Measurements from ENCODE around the gene TFDP1.

The TFDP1 gene, protein sequence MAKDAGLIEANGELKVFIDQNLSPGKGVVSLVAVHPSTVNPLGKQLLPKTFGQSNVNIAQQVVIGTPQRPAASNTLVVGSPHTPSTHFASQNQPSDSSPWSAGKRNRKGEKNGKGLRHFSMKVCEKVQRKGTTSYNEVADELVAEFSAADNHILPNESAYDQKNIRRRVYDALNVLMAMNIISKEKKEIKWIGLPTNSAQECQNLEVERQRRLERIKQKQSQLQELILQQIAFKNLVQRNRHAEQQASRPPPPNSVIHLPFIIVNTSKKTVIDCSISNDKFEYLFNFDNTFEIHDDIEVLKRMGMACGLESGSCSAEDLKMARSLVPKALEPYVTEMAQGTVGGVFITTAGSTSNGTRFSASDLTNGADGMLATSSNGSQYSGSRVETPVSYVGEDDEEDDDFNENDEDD

DNA sequence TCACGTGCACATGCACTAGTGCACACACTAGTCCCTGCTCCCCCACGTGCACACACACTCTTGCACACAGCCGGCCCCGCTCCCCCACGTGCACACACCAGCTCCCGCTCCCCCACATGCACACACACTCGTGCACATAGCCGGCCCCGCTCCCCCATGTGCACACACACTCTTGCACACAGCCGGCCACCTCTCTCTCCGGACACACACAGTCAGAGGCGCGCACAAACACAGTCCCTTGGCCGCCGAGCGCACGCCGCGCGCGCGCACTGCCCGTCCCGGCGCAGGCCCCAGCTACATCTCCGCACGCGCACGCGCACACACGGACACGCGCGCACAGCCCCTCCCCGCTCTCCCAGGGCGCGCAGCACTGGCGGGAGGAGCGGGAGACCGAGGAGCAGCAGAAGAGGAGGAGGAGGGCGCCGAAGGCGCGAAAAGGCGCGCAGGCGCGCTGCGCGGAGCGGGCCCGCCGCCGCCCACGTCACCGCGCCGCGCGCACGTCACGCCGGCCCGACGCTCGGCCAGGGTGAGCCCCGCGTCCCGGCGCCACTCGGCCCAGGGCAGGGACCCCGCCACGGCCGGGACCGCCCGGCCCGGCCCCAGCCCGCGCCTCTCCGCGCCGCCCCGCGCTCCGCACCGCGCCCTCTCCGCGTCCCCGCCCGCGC lies at the start of gene TFDP1:
TFDP1 (plus strand) TSS at position 549 of the 665 bp plus-strand sequence. CDS start 1,085 bp downstream, outside the sequence.
- peak; percentile 54 for DNase-seq (ENCODE audit: low read depth)

DNA sequence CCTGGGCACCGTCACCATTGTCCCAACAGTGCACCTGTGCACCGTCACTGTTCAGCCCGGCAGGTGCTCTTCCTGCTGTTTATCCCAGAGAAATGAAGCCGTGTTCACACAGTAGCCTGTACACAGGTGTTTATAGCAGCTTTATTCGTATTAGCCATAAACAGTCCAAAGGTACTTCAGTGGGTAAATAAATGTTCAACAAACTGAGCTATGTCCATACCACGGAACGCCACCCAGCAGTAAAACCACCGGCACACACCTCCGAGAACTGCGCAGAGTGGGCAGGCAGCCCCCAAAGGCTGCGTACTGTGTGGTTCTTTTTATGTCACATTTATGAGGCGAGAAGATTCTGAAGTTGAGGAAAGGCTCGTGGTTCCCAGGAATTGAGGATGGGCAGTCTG lies 49.2 kb upstream of the TFDP1 start:
- DNase-seq (ENCODE audit: low read depth): no peak

DNA sequence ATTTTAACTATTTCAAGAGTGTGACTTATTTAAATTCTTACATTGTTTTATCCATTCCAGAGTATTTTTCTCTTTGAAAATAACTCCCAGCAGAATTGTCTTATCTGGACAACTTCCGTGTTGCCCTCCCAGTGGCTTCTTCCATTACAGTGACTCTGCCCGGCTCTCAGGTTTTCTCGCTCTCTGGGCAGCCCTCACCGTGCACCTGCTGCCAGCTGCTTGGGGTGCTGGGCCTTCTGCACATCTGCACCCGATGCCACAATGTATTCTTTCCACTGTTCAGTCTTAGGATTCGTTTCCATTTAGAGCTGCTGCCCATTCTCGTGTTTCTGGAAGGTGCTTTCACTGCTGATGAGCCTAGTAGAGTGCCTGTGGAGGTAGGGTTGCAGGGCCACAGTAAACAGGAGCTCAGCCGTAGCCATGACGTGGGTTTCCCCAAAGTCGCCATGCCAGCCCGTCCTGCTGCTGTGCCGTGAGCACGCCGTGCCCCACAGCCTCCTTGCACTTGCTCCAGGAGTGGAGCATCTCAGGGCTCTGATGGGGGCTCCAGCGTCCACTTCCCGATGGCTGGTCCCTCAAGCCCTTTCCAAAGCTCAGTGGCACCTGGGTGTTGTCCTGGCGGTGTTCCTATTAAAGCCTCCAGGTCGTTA lies 48.0 kb upstream of the TFDP1 start:
- no peak for DNase-seq (ENCODE audit: low read depth)

DNA sequence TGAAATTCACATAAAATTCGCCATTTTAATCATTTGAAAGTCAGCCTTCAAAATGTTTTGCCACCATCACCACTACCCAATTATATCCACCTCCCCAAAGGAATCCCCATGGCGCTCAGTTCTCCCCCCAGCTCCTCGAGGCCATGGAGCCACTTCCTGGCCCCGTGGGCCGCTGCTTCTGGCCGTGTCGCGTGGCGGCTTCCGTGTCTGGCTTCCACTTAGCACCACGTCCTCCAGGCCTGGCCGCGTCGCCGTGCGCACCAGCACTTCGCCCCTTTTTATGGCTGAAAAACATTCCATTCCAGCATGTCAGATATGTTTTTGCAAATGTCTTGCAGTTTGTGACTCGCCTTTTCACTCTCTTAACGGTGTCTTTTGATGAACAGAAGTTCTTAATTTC lies 47.3 kb upstream of the TFDP1 start:
- no peak for DNase-seq (ENCODE audit: low read depth)

DNA sequence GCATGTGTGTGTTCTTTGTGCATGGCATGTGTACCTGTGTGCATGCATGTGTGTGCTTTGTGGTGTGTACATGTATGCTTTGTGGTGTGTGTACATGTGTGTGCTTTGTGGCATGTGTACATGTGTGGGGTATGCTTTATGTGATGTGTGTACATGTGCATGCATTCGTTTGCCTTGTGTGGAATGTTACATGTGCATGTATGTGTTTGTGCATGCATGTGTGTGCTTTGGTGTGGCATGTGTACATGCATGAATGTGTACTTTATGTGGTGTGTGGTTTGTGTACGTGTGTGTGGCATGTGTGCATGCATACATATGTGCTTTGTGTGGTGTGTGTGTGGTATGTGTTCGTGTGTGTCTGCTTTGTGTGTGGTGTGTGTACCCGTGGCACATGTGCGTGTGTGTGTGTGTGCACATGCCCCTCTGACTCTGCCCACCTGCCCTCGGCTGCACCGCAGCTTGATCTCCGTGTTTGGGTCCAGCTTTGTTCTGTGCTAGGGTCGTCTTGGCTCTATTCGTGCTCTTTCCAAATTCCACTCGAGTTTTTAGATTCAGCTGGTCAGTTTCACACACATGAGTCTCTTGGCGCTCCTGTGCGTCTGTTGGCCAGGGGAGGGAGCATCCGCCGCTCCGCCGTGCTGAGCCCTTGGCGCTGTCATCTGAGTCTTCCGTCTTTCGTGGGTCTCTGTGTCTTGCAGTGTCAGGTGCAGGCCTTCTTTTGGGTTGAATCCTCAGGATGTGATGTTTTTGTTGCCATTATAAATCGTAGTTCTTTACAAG lies 46.5 kb upstream of the TFDP1 start:
- no peak for DNase-seq (ENCODE audit: low read depth)

DNA sequence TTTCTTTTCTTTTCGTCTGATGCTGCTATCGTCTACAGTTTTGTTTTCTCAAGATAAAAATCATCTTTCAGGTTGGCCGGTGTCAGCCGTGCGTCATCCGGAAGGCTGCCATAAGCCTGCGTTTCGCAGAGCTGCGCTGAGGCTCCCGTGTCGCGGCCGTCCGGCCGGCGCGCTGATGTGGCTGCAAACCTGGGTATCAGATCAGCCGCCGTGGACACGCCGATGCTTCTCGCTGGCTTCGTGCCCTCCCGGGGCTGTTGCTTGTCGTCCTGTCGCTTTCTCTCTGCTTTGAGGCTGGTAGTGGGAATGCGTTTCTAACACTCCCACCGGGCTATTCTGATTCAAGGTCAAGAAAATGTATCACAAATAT lies 45.9 kb upstream of the TFDP1 start:
- DNase-seq (ENCODE audit: low read depth): no peak

DNA sequence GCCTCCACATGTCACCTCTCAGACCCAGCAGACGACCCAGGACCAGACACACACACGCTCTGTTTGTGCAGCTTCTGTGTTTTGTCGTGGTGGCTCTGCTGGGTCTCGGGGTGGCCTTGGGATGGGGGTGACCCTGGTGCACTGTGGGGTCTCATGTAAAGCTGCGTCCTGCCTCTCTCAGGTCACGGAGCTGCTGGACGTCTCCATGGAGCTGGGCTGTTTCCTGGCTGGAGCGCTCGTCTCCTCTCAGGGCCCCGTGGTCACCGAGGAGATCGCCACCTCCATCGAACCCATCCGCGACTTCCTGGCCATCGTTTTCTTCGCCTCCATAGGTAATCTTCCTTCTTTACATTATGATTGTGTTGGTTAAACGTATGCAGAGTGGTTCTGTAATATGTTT lies 45.4 kb upstream of the TFDP1 start:
- no peak for DNase-seq (ENCODE audit: low read depth)

DNA sequence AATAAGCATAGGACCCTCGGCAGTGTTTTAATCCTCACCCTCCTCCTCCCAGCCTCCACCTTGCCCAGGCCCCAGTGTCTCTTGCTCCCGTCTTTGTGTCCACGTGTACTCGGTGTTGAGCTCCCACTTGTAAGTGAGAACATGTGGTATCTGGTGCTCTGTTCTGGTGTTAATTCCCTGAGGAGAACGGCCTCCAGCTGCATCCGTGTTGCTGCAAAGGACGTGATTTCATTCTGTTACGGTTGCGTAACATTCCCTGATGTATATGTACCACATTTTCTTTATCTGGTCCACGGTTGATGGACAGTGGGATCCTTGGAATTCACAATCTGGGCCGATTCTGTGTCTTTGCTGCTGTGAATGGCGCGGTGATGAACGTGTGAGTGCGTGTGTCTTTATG lies 44.7 kb upstream of the TFDP1 start:
- DNase-seq (ENCODE audit: low read depth): no peak

DNA sequence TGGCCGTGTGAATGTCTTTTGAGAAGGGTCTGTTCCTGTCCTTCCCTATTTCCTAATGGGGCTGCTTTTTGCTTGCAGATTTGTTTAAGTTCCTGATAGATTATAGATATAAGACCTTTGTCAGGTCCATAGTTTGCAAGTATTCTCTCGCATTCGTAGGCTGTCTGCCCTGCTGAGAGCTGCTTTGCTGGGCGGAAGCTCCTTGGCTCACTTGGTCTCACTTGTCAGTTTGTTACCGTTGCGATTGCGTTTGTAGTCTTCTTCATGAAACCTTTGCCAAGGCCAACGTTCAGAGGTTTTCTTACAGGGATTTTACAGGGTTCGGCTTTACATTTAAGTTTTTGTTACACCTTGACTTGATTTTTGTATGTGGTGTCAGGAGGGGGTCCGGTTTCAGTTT lies 44.0 kb upstream of the TFDP1 start:
- no peak for DNase-seq (ENCODE audit: low read depth)

DNA sequence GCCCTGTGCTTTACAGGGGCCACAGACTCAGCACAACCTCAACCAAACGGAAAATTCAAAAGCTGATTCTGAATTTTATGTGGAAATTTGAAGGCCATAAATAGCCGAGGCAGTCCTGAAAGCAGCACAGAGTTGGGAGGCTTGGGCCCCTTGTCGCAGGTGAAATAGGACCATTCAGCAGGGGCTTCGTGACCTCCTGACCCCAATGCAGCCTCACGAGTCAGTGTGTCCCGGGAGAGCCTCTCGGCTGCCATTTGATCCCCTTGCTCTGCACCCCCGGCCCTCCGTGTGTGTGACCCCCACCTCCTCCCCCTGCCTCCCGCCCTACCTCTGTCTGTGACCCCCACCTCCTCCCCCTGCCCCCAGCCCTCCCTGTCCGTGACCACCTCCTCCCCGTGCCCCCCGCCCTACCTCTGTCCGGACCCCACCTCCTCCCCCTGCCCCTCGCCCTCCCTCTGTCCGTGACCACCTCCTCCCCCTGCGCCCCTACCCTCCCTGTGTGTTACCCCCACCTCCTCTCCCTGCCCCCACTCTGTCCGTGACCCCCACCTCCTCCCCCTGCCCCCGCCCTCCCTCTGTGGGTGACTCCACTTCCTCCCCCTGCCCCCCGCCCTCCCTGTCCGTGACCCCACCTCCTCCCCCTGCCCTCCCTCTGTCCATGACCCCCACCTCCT lies 41.7 kb upstream of the TFDP1 start:
- DNase-seq (ENCODE audit: low read depth): no peak

DNA sequence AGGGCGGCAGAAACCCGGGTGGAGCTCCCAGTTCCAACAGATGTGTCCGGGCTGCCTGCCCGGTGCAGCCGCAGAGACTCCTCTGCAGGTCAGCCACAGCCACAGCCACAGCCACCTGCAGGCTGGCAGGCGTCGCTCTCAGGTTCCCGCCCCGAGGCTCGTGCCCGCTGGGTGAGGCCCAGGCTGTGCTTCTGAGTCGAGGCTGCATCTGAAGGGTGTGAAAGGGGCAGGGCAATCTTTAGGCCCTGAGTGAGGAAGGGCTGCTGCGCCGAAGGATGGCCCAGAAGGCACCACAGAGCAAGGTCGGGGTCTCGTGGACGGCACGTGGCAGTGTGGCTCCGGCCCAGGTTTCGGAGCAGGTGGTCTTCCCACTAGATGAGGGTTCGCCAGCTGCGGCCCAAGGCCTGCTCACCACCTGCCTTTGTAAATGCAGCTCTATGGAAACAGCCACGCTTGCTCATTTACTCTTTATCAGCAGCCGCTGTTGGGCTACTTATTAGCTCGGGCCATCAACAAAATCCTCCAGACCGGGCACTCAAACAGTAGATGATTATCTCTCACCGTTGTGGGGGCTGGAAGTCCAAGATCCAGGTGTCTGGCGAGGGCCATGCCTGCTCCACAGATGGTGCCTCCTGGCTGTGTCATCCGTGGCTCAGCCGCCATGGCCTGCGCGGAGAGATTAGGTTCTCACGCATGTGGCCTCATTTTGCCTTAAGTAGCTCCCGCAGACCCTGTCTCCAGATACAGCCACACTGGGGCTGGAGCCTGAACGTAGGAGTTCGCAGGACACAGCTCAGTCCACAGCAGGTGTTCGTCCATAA lies 40.3 kb upstream of the TFDP1 start:
- DNase-seq (ENCODE audit: low read depth): no peak

DNA sequence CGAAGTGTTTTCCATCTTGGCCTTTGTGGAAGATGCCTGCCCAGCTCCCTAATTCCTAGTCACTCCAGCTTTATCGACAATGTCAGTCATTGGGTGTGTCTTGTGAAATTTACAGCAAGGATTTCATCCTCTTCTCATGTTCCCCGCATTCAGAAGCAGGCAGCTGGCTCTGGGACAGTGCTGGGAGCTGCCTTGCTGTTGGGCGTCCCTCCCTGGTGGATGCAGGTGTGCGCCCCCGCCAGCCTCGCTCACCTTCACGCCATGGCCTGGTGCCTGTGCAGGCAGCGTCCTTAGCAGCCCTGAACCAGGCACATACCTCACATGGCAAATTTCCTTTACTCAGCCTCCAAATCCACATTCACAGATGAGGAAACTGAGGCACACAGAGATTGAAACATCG lies 39.7 kb upstream of the TFDP1 start:
- no peak for DNase-seq (ENCODE audit: low read depth)

DNA sequence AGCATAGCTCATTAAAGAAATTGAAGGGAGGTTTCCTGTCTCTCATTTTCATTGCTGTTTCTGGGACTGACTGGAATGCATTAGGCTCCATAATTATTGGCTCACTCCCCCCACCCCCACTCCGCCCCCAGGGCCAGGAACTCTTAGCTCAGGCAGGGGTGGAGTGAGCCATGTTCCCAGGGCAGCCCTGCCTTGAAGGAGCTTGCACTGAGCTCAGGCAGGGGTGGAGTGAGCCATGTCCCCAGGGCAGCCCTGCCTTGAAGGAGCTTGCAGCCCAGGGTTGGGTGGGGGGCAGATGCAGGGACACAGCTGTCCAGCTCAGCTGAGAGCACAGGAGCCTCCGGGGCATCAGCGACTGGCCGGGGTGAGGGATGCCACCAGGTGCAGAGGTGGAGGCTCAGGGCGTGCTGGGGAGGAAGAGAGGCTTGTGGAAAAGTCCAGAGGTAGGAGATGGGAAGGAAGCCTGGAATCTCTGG lies 39.1 kb upstream of the TFDP1 start:
- peak; percentile 17 for DNase-seq (ENCODE audit: low read depth)

DNA sequence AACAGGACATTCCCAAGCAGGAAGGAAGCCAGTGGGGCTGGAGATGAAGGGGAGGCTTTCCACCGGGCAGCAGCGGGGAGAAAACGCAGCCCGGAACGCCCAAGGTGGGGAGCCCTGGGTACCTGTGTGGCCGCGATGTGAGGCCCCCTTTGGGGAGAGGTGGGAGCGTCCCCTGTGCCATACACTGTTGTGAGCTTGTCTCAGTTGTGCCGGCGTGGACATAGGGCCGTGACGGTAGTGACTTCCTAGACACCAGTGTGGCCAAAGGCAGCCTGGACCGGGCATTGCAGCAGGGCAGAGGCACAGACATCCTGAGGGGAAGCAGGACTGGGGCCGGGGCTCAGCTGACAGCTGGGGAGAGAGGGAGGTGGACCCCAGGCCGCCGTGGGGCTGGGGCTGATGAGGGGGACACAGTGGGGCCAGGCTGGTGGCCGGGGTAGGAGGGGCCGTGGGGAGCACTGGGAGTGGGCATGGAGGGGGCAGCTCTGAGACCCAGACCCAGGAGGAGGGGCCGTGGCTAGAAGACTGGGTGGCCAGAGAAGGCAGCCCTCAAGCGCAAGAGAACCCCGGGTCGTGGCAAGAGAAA lies 38.5 kb upstream of the TFDP1 start:
- no peak for DNase-seq (ENCODE audit: low read depth)

DNA sequence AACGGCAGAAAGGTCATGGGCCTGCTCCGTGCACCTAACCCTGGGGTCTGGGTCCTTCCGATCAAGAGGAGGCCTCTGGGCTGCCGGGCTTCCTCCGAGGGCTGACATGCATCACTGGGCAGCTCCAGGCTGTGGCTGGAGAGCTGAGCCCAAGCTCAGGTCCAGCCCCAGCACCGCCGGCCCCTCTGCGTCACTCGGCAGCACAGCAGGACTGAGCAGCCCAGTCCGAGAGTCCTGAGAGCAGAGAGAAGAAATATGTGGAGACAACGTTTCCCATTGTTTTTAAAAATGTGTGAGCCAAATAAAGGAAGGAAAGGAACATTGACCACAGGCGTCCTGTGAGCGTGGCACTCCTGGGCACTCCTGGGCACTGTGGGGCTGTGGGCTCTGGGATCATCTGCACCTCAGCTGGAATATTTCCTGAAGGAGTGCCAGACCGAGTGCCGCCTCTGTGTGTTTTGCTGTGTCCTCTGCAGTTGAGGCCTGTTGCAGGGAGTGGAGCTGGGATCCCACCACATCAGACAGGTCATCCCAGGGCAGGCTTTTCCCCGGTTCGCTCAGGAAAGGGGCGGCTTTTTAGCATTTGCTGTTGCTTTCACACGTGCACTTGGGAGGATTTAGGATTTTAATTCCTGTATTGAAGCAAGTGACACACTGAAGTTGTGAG lies 37.8 kb upstream of the TFDP1 start:
- no peak for DNase-seq (ENCODE audit: low read depth)

DNA sequence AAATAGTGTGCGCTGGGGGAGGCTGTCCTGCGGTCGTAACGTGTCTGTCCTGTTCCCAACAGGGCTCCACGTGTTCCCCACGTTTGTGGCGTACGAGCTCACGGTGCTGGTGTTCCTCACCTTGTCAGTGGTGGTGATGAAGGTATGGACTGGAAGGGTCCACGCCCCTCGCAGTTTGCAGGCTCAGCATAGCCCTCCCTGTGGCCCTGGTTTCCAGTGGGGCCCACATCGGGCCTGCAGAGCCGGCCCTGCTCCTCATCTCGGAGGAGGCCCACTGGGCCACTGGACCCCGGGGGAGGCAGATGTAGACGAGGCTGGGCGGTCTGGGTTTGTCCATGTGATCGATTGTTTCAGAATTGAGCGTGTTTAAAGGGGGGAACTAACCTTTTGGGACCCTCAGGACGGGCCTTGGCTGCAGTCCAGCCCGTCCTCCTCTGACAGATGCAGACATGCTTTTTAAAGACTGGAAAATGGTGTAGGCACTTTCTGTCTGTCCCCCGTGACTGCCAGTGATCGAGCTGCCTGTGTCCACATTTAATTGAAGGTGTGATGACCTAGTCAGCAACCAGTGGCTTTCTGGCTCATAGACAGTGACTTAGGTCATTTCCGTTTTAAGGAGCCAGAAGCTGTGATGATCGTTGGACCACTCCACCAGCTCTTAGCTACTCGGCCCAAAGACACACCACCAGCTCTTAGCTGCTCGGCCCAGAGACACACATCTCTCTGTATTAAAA lies 37.1 kb upstream of the TFDP1 start:
- DNase-seq (ENCODE audit: low read depth): peak; percentile 16

DNA sequence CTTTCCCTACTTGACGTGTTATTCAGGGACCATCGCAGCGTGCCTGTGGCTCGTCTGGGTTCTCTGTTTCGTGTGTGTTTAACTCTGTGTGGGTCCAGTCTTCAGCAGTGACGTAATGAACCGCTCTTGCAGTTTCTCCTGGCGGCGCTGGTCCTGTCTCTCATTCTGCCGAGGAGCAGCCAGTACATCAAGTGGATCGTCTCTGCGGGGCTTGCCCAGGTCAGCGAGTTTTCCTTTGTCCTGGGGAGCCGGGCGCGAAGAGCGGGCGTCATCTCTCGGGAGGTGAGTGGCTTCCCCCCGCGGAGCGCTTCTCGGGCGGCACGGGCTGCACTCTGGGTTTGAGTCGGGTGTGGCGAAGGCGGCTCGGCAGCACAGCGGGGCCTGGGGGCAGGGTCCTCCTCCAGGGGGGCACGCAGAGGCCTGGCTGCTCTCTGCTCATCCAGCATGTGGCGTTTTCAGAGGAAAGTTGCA lies 36.3 kb upstream of the TFDP1 start:
- no peak for DNase-seq (ENCODE audit: low read depth)

DNA sequence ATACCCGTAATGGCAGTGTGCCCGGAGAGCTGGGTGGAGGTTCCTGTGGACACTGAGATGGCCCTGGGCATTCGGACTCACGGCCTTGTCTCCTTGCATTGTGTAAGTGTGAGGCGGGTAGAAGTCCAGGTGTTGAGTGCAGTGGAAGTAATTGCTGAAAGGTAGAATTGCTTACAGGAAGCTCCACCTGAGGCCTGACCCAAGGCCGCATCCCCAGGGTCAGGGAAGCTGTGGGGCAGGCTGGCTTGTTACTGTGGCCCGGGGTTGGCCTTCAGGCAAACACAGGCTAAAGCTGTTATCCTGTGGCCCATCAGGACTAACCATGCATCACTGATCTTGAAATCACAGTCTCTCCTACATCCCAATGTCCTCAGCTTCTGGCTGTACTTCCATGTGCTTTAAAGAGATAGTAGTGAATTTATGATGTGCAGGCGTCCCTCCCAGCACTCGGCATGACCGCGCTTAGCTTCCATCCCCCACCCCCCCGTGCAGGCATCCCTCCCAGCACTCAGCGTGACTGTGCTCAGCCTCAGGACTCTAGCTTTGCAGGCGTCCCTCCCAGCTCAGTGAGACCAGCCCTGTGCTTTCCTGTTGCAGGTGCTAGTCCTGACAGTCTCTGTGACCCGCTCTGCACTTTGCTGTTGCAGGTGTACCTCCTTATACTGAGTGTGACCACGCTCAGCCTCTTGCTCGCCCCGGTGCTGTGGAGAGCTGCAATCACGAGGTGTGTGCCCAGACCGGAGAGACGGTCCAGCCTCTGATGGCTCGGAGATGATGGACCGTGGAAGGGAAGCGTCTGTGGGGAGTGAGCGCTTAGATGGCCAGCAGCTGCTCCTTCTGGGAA lies 35.6 kb upstream of the TFDP1 start:
- DNase-seq (ENCODE audit: low read depth): no peak

All from stromal cell of bone marrow (primary cell).